Hindlimb muscle (tissue), 1 donor: ENCODE results near the gene ACIN1. TPM values are rescaled to one million over a fixed set of nuclear protein-coding genes. Genes with fewer than 3 reads are reported as not detected.
A peak's percentile ranks its signal among the peaks of the same experiment; 100 is the strongest.

Experiments used
- DNase-seq: peaks from one replicate; pipeline ENCODE4 v3.0.0-alpha.2; 2013
- polyA plus RNA-seq: library from polyadenylated mRNA; unstranded; fragments of 120-200 nt; gene quantifications from one replicate; pipeline ENCODE4 v1.2.1, GENCODE V29; 2013; ENCODE audit not compliant: insufficient read length

The ACIN1 gene
- polyA plus RNA-seq = 143 TPM

- DNase-seq = peak; percentile 84
Observed at GRCh38 chr14:23094666-23095195, at the start of gene ACIN1. Gene ACIN1 (minus strand): TSS chr14:23095136. CDS start chr14:23095112, 24 bp downstream.

GRCh38 chr14:23143911-23144310 lies 49.0 kb upstream of the ACIN1 start:
- no peak for DNase-seq

GRCh38 chr14:23142826-23143225 lies 47.9 kb upstream of the ACIN1 start:
- DNase-seq = no peak

GRCh38 chr14:23141706-23142444 lies 46.9 kb upstream of the ACIN1 start:
- DNase-seq = peak; percentile 56

- DNase-seq = no peak
Observed at GRCh38 chr14:23140371-23140770, 45.4 kb upstream of the ACIN1 start.

GRCh38 chr14:23139874-23140273 lies 44.9 kb upstream of the ACIN1 start:
- no peak for DNase-seq

- no peak for DNase-seq
Observed at GRCh38 chr14:23137813-23138535, 43.0 kb upstream of the ACIN1 start.

- DNase-seq = no peak
Observed at GRCh38 chr14:23137192-23137812, 42.4 kb upstream of the ACIN1 start.

- DNase-seq = no peak
Observed at GRCh38 chr14:23136566-23137133, 41.7 kb upstream of the ACIN1 start.

- no peak for DNase-seq
Observed at GRCh38 chr14:23132970-23133369, 38.0 kb upstream of the ACIN1 start.

GRCh38 chr14:23131482-23131881 lies 36.5 kb upstream of the ACIN1 start:
- DNase-seq = no peak

- DNase-seq = no peak
Observed at GRCh38 chr14:23130871-23131270, 35.9 kb upstream of the ACIN1 start.

- DNase-seq = no peak
Observed at GRCh38 chr14:23129759-23130316, 34.9 kb upstream of the ACIN1 start.

- DNase-seq = no peak
Observed at GRCh38 chr14:23128969-23129758, 34.2 kb upstream of the ACIN1 start.

- DNase-seq = no peak
Observed at GRCh38 chr14:23127861-23128260, 32.9 kb upstream of the ACIN1 start.

GRCh38 chr14:23126548-23127278 lies 31.8 kb upstream of the ACIN1 start:
- DNase-seq = no peak

GRCh38 chr14:23125933-23126524 lies 31.1 kb upstream of the ACIN1 start:
- no peak for DNase-seq

- no peak for DNase-seq
Observed at GRCh38 chr14:23125011-23125410, 30.1 kb upstream of the ACIN1 start.

- no peak for DNase-seq
Observed at GRCh38 chr14:23124337-23124954, 29.5 kb upstream of the ACIN1 start.

GRCh38 chr14:23123419-23123818 lies 28.5 kb upstream of the ACIN1 start:
- DNase-seq = no peak
